DMS79 (cell line): ENCODE results near the gene B3GNT7.
"Not testable (repeated sequence)": the region's sequence is repeated elsewhere in the genome, so short reads cannot be mapped to it uniquely, and the experiment has no call there.

Experiments
- DNase-seq: peaks from one replicate; lab custom pipeline; 2025; lab: John Stamatoyannopoulos, UW

Gene B3GNT7

DNA sequence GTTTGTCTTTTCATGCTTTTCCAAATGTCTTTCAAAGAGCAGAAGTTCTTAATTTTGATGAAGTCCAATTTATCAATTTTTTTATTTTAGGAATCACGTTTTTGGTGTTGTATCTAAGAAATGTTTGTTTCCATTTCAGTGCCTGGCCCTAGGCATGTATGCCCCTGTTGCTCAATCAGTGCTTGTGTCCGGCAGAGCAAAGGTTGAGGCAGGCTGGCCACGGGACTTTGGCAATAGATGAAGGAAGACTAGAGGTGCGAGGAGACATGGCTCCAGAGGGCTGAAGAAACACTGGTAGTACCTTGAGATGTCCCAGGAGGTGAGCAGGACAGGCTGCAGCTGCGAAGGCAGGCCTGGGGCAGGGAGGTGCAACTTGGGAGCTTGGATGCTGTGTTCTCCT, 10.1 kb upstream of the B3GNT7 start:
- no peak for DNase-seq

DNA sequence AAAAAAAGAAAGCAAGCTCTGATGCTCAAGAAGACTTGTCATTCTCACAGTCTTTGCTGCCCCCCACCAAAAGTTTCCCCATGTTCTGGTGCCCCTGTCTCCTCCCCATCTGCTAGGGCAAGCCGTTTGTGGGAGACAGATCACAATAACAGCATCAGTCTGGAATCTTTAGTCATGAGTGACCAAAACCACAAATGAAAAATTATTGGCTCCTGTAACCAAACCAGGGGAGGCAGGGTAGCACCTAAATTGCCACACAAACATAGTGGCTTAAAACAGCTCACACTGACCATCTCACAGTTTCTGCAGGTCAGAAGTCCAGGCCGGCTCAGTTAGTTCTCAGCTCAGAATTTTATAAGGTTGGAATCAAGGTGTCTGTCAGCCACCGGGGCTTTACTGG, 9.1 kb upstream of the B3GNT7 start:
- DNase-seq = no peak

DNA sequence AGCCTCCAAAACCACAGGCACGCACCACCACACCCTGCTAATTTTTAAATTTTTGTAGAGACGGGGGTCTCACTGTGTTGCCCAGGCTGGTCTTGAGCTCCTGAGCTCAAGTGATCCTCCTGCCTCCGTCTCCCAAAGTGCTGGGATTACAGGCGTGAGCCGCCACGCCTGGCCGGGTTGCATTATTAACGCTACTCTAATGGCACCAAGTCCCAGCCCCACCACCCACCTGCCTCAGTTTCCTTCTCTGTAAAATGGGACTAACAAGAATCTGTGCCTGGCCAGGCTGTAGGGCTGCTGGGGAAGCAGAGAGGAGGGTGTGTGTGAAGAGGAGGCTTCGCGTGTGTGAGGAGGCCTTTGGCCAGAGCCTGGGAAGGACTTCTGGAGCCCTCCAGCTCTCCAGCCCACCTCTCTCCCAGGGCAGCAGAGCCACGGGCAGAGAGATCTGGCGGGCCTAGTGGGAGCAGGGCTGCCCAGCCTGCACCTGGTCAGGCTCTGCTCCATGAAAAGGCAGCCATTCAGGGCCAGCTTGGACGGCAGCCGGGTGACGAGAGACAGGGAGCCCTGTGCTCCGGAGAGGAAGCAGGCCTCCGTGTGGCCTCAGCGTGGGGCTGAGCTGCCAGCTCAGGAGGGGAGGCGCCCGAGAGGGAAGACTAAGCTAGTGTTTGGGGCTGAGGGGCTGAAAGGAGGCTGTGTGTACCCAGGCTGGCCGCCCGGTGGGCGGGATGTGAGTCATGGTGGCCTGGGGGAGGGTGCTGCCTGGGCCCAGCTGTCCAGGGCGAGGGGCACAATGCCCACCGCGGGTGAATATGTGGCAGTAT, 7.4 kb upstream of the B3GNT7 start:
- DNase-seq = no peak

DNA sequence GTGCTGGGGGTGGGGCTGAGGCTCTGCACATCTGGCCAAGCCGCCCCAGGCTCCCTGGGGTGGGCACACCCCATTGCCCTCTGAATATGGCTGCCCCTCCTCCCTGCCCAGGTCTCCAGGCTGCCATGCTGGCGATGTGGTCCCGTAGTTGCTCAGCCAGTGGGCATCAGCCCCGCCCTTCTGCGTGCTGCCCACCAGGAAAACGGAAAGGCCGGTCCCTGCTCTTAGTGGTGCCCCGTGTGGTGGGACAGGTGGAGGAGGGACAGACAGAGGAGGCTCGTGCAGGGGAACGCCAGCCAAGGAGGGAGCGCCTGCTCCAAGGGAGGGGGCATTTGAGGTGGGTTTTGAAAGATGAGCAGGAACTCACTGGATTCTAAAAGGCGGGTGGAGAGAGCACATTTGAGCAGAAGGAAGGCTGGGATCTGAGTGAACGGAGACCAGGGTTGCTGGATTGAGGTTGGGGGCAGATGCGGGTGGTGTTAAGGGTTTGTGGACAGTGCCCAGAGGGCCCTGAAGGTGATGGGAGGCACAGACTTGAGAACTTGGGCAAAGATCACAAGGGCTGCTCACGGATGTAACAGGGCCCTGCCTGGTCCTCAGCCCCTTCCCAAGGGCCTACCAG, 6.7 kb upstream of the B3GNT7 start:
- no peak for DNase-seq

DNA sequence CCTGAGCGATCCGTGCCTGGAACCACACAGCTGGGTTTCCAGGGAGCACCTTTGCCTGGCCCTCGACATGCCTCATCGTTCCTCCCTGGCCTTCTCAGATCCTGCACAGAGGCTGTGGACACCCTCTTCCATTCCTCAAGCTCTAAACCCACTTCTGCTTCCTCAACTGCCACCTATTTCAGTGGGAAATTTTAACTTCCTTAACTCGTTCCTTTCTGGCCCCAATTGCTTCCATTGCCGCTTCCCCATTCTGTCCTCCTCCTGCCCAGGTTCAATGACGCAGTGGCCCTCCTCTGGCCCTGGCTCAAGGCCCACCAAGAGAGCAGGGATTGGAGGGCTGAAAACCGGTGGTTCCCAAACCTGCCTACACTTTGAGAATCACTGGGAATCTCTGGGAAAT, 4.8 kb upstream of the B3GNT7 start:
- no peak for DNase-seq

DNA sequence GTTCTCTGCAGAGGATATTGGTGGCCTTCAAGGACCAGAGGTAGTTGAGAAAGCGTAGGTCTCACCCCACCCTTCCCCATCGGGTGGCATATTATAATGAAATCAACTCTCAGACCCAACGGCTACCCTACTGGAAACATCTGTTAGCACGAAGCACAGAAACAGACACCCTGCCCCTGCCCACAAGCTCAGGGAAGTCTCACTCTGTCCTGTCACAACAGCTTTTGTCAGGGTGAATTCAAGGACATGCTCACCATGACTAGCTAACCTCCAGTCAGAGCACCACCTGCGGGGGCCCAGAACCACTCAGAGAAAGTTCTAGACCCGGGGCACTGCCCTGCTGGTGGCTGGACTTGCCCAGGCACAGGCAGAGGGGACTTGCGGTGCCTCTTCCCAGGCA, 3.5 kb upstream of the B3GNT7 start:
- DNase-seq = no peak

DNA sequence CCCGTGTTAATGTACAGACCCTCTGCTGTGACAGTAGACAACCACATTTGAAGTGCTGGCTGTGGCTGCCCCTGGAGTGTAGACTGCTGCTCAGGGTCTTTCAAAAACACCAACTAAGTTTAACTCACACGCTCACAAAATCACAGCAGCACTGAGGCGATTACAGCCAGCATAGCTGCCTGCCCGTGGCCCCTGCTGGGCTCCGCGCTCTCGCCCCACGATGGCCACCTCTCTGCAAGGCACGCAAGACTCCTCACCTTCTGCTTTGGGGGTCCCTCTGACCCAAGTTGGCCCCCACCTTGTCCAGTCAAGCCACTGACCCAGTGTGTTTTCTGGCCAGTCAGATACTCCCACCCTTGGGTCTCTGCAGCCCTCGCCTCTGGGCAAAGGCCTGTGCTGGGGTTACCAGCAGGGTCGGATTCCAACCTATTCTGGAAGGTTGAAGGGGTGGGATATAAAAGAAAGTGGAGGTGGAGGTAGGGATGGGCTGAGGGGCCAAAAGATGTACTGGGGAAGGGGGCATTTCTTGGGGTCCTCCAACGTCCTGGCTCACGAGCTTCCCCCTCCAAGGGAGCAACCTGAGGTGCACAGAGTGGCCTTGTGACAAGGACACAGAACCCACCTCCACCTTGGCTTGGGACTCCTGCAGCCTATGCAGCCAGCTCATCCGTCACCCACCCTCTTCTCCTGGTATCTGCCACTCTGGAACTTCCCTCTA, 2.9 kb upstream of the B3GNT7 start:
- no peak for DNase-seq

DNA sequence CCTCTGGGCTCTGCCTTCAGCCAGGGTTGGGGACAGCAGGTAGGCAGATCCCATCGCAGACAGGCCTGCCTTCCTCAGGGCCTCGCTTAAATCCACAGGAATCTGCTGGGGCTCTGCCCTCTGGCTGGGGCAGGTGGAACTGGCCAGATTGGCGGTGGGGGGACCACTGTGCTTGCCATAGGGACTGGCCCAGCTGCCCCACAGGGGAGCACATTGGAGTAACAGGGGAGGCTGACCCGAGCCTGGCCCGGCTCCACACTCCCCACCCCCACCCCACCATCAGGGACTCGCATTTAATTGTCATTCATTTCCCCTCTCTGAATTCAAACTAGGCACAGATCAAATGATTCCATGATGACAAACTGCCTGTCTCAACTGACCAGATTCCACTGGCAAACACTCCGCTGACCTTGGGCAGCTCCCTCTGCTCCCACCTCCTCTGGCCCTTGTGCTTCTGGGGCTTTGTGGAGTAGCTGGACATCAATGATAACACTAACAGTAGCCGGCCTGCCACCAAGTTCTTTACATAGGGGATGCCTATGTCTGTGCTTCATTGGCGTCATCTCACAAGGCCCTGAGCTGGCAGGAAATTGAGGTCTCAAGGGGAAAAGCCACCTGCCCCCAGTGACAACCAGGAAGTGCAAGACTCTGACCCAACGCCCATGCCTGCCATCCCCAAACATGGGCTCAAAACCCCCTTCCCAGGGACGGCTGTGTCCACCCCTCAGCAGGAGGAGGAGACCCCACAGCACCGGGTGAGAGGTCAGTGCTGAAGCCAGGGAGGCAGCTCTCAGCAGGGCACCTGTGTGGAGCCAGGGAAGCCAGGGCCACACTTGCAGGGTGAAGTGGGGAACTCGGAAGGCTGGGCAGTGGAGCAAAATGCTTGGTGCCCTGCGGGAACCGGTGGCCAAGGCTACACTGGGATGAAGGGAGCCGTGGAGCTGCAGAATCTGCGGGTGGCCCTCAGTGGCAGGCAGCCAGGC, 2.1 kb upstream of the B3GNT7 start:
- no peak for DNase-seq

DNA sequence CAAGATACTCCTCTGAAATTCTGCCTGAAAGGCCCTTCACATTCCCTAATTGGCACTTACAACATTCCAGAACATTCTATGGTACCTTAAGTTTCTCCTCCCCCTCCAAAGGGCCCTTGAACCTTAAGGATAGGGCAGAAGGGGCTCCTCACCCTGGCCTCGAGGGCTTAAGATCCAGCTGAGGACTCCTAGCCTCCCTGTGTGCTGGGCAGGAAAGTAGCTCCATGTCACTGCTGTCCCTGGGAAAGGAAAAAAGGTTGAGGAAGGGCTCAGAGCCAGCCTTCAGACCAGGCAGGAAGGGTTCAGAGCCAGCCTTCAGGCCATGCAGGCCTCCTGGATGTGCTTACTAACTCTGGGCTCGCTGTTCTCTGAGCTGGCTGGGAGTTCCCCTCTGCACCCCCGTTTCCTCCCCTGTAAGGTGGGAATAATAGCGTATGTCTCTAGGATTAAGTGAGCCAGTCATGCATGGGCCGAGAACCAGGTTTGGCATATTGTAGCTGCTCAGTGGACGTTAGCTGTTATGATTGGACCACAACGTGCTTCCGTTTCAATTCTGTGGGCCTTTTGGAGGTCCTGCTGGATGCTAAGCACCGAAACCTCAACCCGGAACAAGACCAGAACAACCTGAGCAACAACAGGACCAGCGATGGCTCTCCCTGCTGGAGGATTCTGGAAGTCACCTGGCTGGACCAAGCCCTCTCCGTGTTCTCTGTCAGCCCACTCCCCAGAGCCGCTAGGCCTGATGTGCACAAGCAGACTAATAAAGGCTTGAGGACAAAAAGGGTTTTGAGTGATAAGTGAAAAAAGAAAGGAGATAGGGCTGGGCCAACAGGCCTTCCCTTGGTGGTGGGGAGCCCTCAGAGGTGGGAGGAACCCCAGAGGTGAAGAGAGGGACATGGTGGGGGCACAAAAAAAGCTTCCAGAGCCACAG, 1.0 kb upstream of the B3GNT7 start:
- DNase-seq = no peak

DNA sequence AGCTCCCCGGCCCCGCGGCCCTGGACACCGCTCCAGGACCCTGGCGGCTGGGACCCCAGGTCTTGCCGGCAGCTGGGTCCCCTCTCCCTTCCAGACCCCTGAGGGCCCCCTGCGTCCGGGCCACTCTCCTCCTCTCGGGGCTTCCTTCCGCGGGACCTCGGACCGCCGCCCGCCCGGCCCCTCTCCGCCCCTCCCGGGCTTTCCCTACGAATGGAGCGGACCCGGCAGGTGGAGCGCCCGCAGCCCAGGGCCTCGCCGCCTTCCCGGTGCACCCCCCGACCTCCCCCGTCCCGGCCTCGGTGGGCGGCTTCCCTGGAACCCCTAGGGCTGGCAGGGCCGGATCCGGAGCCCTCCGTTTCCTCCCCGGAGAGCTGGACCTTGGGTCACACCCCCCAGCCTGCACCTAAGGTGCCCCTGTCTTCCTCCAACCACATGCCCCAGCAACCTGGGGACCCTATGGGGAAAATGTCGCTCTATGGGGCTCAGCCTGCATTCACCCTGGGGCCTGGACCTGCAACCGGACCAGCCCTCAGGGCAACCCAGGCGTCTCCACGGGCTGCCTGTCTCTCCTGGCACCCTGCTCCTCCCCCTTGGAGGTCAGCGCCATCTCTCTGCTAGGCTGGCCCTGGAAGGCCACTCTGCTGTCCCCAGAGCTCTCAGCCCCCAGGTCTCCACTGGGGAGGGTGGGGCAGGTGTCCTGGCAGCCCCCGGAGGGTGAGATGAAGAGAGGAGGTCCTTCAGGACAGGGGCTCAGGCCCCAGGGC, 730 bp downstream of the B3GNT7 start:
- no peak for DNase-seq

DNA sequence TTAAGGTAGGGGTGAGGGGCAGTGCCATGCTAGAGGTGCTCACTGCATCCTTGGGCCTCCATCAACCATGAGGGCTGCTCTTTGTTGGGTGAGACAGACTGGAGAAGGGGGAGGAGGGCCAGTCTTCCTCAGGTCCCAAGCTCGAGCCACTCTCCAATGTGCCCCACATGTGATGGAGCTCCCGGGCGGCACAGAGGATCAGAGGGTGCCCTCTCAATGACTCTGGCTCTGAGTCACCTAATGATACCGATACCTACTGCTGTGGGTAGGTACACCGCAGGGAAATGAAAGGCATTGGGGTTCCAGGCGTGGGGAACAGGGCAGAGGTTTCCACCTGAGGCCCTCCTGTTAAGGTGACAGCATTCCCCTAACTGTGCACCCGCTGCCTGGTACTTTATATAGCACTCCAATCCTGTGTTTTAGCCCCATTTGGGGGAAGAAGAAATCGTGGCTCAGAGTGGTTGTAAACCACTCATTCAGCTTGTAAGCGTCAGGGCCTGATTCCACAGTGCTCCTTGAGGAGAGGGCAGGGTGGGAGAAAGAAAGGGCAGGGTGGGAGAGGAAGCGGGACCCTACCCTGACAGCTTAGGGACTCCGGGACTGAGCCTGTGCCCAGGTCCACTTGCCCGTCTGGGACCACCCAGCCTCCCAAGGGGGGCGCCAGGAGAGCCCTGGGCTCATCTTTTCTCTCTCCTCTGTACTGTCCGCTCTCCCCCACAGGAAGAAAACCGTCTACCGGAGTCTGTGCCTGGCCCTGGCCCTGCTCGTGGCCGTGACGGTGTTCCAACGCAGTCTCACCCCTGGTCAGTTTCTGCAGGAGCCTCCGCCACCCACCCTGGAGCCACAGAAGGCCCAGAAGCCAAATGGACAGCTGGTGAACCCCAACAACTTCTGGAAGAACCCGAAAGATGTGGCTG, 1.8 kb downstream of the B3GNT7 start:
- DNase-seq = no peak

DNA sequence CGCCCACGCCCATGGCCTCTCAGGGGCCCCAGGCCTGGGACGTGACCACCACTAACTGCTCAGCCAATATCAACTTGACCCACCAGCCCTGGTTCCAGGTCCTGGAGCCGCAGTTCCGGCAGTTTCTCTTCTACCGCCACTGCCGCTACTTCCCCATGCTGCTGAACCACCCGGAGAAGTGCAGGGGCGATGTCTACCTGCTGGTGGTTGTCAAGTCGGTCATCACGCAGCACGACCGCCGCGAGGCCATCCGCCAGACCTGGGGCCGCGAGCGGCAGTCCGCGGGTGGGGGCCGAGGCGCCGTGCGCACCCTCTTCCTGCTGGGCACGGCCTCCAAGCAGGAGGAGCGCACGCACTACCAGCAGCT, 2.4 kb downstream of the B3GNT7 start:
- DNase-seq = no peak

DNA sequence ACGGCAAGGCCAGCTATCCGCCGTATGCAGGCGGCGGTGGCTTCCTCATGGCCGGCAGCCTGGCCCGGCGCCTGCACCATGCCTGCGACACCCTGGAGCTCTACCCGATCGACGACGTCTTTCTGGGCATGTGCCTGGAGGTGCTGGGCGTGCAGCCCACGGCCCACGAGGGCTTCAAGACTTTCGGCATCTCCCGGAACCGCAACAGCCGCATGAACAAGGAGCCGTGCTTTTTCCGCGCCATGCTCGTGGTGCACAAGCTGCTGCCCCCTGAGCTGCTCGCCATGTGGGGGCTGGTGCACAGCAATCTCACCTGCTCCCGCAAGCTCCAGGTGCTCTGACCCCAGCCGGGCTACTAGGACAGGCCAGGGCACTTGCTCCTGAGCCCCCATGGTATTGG, 3.1 kb downstream of the B3GNT7 start:
- no peak for DNase-seq

DNA sequence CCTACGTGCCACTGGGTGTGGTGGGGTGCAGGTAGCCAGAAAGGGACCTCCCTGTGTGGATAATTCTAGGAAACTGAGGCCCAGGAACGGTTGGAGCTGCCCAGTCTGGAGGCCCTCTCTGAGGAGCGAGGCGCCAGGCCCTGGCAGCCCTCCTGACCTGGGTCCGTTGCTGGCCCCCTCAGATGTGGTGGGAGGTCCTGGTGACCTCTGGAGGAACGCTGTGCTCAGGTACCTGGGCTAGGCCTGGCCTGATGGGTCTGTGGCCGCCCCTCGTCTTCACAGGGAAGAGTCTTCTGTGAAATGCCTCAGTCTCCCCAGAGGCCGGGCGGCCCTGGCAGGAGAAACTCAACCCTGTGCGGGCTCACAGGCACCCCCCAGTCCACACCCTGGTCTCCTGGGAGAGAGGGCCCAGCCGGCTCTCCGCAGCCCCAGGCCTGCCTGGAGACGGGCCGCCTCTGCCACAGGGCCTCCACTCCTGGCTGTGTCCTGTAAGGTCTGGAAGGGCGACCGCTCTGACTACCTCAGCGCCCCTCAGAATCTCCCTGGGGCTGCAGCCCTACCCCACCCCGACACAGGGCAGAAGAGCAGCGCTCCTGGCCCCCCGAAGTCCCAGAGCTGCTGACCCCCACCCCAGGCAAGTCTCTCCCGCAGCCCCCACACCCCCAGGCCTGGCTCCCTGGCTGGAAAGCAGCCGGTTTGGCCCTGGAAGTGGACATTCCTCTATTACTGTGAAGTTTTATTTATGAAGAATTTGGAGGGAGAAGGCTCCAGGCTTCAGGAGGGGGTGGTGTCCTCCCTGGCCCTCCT, 3.7 kb downstream of the B3GNT7 start:
- DNase-seq = no peak

DNA sequence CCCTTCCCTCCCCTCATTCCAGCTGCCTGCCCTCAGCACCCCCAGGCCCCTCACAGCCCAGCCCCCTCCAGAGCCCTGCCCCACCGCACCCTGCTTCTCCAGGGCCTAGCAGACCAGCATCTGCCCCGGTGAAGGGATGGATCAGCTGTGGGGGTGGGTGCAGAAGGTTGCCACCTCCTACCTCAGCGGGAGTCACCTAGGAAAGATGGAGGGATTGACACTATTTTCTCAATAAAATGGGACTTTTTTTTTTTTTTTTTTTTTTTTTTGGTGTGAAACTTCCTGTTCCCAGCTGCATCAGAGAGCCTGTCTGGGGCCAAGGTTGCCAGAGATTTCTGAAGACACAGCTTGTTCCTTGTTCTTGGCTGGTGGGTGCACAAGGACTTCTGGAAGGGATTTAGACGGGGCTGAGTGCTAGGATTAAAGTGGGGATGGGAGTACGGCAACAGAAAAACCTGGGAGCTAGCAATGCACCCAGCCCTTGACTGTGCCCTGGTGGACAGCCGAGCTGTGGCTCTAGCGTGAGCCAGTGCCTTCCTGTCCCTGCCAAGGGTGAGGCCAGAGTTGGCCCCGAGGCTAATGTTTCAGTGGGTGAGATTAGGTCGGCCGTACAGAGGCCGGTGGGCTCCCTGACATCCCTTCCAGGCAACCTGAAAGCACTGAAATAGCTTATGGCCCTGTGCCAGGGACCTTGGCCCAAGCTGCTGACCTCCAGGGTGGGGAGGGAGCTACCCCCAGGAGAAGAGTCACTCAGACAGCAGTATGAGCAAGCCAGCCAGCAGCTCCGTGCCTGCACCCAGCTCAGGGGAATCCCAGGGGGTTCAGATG, 4.6 kb downstream of the B3GNT7 start:
- no peak for DNase-seq

DNA sequence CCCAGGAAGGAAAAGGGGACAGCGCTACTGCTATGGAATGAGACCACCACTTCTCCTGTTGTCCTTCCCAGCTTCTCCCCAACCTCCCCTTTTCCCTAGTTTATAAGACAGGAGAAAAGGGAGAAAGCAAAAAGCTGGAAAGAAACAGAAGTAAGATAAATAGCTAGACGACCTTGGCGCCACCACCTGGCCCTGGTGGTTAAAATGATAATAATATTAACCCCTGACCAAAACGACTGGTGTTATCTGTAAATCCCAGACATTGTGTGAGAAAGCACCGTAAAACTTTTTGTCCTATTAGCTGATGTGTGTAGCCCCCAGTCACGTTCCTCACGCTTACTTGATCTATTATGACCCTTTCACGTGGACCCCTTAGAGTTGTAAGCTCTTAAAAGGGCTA, 5.2 kb downstream of the B3GNT7 start:
- DNase-seq = not testable (repeated sequence)

DNA sequence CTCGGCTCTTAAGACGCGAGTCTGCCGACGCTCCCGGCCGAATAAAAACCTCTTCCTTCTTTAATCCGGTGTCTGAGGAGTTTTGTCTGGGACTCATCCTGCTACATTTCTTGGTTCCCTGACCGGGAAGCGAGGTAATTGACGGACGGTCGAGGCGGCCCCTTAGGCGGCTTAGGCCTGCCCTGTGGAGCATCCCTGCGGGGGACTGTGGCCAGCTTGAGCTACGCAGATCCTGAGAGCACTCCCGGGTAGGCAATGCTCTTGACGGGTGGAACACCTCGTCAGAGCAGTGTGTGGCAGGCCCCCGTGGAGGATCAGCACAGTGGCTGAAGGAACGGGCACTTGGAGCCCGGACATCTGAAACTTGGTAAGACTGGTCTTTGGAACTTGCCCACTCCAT, 5.6 kb downstream of the B3GNT7 start:
- DNase-seq = not testable (repeated sequence)
